ENCODE data around the gene HDAC4. TPM values are rescaled to one million over a fixed set of nuclear protein-coding genes. Genes with fewer than 3 reads are reported as not detected.

HDAC4 gene
- polyA plus RNA-seq, 10 donors, result 10.2 to 15.4 (median 11.9) TPM

- DNase-seq, result no peak
These were observed 364.7 kb downstream of the HDAC4 start for GRCh38 chr2:239035997-239036731.

GRCh38 chr2:239035361-239035814 is 365.4 kb downstream of the HDAC4 start:
- peak in 2 of 3 donors; percentile 21 to 44 for DNase-seq

- no peak for DNase-seq
These were observed 366.1 kb downstream of the HDAC4 start for GRCh38 chr2:239034561-239035341.

- DNase-seq, result no peak
These were observed 366.8 kb downstream of the HDAC4 start for GRCh38 chr2:239033801-239034560.

- DNase-seq, result no peak
These were observed 370.9 kb downstream of the HDAC4 start for GRCh38 chr2:239029958-239030357.

- no peak for DNase-seq
These were observed 372.6 kb downstream of the HDAC4 start for GRCh38 chr2:239028253-239028619.

GRCh38 chr2:239027391-239028252 is 373.2 kb downstream of the HDAC4 start:
- DNase-seq, result no peak

- peak in 2 of 3 donors; percentile 34 to 58 for DNase-seq
These were observed 374.0 kb downstream of the HDAC4 start for GRCh38 chr2:239026711-239027361.

GRCh38 chr2:239025951-239026461 is 374.8 kb downstream of the HDAC4 start:
- no peak for DNase-seq

- peak; percentile 22 to 60 (median 45) for DNase-seq
These were observed 375.6 kb downstream of the HDAC4 start for GRCh38 chr2:239025096-239025801.

GRCh38 chr2:239024226-239024625 is 376.6 kb downstream of the HDAC4 start:
- no peak for DNase-seq

GRCh38 chr2:239022437-239023260 is 378.2 kb downstream of the HDAC4 start:
- no peak for DNase-seq

- DNase-seq, result no peak
These were observed 379.0 kb downstream of the HDAC4 start for GRCh38 chr2:239021651-239022436.

GRCh38 chr2:239021224-239021623 is 379.6 kb downstream of the HDAC4 start:
- DNase-seq, result no peak

GRCh38 chr2:239020541-239021041 is 380.2 kb downstream of the HDAC4 start:
- DNase-seq, result no peak

- no peak for DNase-seq
These were observed 381.6 kb downstream of the HDAC4 start for GRCh38 chr2:239019183-239019581.

- DNase-seq, result no peak
These were observed 382.3 kb downstream of the HDAC4 start for GRCh38 chr2:239018271-239019182.
